ENCODE data around the gene PSMD8.
A peak's percentile ranks its signal among the peaks of the same experiment; 100 is the strongest.
"Not testable (repeated sequence)": the region's sequence is repeated elsewhere in the genome, so short reads cannot be mapped to it uniquely, and the experiment has no call there.

PSMD8 gene

GRCh38 chr19:38374332-38375097 is at the start of gene PSMD8:
TSS of gene PSMD8 (plus strand) at chr19:38374571. CDS start at chr19:38374602, 31 bp downstream.
- peak; percentile 98 to 99 for DNase-seq

- DNase-seq = no peak
Observed at GRCh38 chr19:38326591-38326990, 47.8 kb upstream of the PSMD8 start.

- DNase-seq = no peak
Observed at GRCh38 chr19:38329651-38330050, 44.7 kb upstream of the PSMD8 start.

- DNase-seq = no peak
Observed at GRCh38 chr19:38331728-38332127, 42.6 kb upstream of the PSMD8 start.

GRCh38 chr19:38333245-38333644 is 41.1 kb upstream of the PSMD8 start:
- DNase-seq = no peak

GRCh38 chr19:38335949-38336637 is 38.3 kb upstream of the PSMD8 start:
- DNase-seq = peak; percentile 97 to 98

GRCh38 chr19:38336638-38337359 is 37.6 kb upstream of the PSMD8 start:
- DNase-seq = peak; percentile 97 to 98

- no peak for DNase-seq
Observed at GRCh38 chr19:38337360-38337653, 37.1 kb upstream of the PSMD8 start.

GRCh38 chr19:38339011-38339410 is 35.4 kb upstream of the PSMD8 start:
- DNase-seq = not testable (repeated sequence)

GRCh38 chr19:38340927-38341326 is 33.4 kb upstream of the PSMD8 start:
- no peak for DNase-seq

- no peak for DNase-seq
Observed at GRCh38 chr19:38346837-38347236, 27.5 kb upstream of the PSMD8 start.

GRCh38 chr19:38350883-38351282 is 23.5 kb upstream of the PSMD8 start:
- no peak for DNase-seq

- no peak for DNase-seq
Observed at GRCh38 chr19:38351865-38352395, 22.4 kb upstream of the PSMD8 start.

- no peak for DNase-seq
Observed at GRCh38 chr19:38352611-38353010, 21.8 kb upstream of the PSMD8 start.

- DNase-seq = no peak
Observed at GRCh38 chr19:38355728-38356725, 18.3 kb upstream of the PSMD8 start.

- no peak for DNase-seq
Observed at GRCh38 chr19:38358071-38358470, 16.3 kb upstream of the PSMD8 start.

- DNase-seq = no peak
Observed at GRCh38 chr19:38359242-38360021, 14.9 kb upstream of the PSMD8 start.

GRCh38 chr19:38360351-38360750 is 14.0 kb upstream of the PSMD8 start:
- DNase-seq = no peak

- peak in 1 of 2 experiments; percentile 38 for DNase-seq
Observed at GRCh38 chr19:38360839-38361631, 13.3 kb upstream of the PSMD8 start.

- peak; percentile 85 to 87 for DNase-seq
Observed at GRCh38 chr19:38361633-38362075, 12.7 kb upstream of the PSMD8 start.
